Dendritic cell treated with granulocyte-macrophage colony-stimulating factor and Interleukin-4, amounts not matched to agents 40 ng/mL and 50 ng/mL, for 4 days (primary cell): Measurements from ENCODE around the gene DNM3.

Experiments
- H3K27ac Mint-ChIP-seq: one replicate; pipeline ENCODE4 v1.8.0; 2022; ENCODE audit warnings: mild to moderate bottlenecking, mixed read lengths
- H3K27me3 Mint-ChIP-seq: one replicate; pipeline ENCODE4 v1.8.0; 2022; ENCODE audit warnings: mild to moderate bottlenecking, mixed read lengths
- H3K36me3 Mint-ChIP-seq: one replicate; pipeline ENCODE4 v1.8.0; 2022; ENCODE audit warnings: low read depth, mixed read lengths
- H3K4me1 Mint-ChIP-seq: one replicate; pipeline ENCODE4 v1.8.0; 2022; ENCODE audit warnings: low read depth, mixed read lengths
- H3K4me3 Mint-ChIP-seq: one replicate; pipeline ENCODE4 v1.8.0; 2022; ENCODE audit warnings: mild to moderate bottlenecking, moderate library complexity, mixed read lengths
- H3K9me3 Mint-ChIP-seq: one replicate; pipeline ENCODE4 v1.8.0; 2022; ENCODE audit warnings: mixed read lengths
- intact Hi-C: fragments of 100-400 bp; cut with micrococcal nuclease; formaldehyde crosslinking; loops from one replicate; pipeline ENCODE4 v1.15.0; 2022

Gene DNM3

DNA sequence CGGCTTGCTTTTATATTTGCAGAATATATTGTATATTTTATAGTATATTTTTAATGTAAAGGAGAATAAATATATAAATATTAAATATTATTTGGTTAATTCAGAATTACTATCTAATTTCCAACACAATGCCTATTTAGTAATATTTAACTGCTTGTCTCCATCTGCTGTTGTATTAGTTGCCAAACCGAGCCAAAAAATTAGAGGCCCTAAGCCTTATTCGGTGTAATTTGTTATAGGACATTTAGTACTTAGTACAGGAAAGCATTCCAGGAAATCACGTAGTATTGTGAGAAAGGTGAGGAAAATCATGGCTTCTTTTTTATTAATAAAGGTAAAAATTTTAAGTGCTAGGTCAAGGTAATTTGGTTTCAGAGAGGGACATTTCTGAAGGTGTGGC lies 93.8 kb downstream of the DNM3 start:
- no peaks in the 10 kb centered on the region for H3K4me1 Mint-ChIP-seq

DNA sequence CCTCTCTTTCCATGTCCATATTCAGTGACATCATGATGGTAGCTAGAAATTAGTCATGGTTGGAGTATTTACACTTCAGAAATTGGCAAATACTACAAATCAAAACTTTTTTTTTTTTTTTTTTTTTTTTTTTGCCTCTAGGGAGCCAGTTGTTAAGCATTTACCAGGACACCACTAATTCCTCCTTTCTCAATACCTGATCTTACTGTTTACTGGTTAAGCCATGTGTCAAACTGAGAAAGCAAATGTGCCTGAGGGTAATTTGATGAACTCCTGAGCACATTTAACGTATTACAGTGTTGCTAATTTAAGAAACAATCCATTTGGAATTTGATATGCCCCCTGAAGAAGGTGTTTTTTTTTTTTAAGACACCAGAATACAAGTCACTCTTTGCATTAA lies 94.4 kb downstream of the DNM3 start:
- no peak overlapping the region for H3K27ac Mint-ChIP-seq
- no peaks in the 10 kb centered on the region for H3K9me3 Mint-ChIP-seq
- intact Hi-C loops = no loop called here
- no peaks in the 10 kb centered on the region for H3K4me1 Mint-ChIP-seq
- H3K36me3 Mint-ChIP-seq = no peaks in the 10 kb centered on the region
- H3K27me3 Mint-ChIP-seq = no peaks in the 10 kb centered on the region
- no peak overlapping the region for H3K4me3 Mint-ChIP-seq

More for the DNA sequence above, 93.8 kb downstream of the DNM3 start:
- intact Hi-C loops = no loop called here
- Mint-ChIP-seq H3K9me3 (no peaks in the 10 kb centered on the region), H3K4me3 (no peak overlapping the region), H3K27me3 (no peaks in the 10 kb centered on the region), H3K27ac (no peak overlapping the region), H3K36me3 (no peaks in the 10 kb centered on the region)

- no peak overlapping the region for H3K27ac Mint-ChIP-seq
- H3K27me3 Mint-ChIP-seq = no peaks in the 10 kb centered on the region
- no peaks in the 10 kb centered on the region for H3K9me3 Mint-ChIP-seq
- no peaks in the 10 kb centered on the region for H3K4me1 Mint-ChIP-seq
- intact Hi-C loops = no loop called here
- H3K36me3 Mint-ChIP-seq = no peaks in the 10 kb centered on the region
- H3K4me3 Mint-ChIP-seq = no peak overlapping the region
Observed at GRCh38 chr1:171937938-171938337, 96.6 kb downstream of the DNM3 start.

GRCh38 chr1:171939740-171940139 lies 98.4 kb downstream of the DNM3 start:
- Mint-ChIP-seq H3K4me1 (no peaks in the 10 kb centered on the region), H3K9me3 (no peaks in the 10 kb centered on the region), H3K27ac (no peak overlapping the region), H3K27me3 (no peaks in the 10 kb centered on the region), H3K4me3 (no peak overlapping the region), H3K36me3 (no peaks in the 10 kb centered on the region)
- intact Hi-C loops = no loop called here

GRCh38 chr1:171940368-171940767 lies 99.1 kb downstream of the DNM3 start:
- no peaks in the 10 kb centered on the region for H3K27me3 Mint-ChIP-seq
- H3K27ac Mint-ChIP-seq = no peak overlapping the region
- no peak overlapping the region for H3K4me3 Mint-ChIP-seq
- no peaks in the 10 kb centered on the region for H3K36me3 Mint-ChIP-seq
- intact Hi-C loops = no loop called here
- no peaks in the 10 kb centered on the region for H3K4me1 Mint-ChIP-seq
- H3K9me3 Mint-ChIP-seq = no peaks in the 10 kb centered on the region

DNA sequence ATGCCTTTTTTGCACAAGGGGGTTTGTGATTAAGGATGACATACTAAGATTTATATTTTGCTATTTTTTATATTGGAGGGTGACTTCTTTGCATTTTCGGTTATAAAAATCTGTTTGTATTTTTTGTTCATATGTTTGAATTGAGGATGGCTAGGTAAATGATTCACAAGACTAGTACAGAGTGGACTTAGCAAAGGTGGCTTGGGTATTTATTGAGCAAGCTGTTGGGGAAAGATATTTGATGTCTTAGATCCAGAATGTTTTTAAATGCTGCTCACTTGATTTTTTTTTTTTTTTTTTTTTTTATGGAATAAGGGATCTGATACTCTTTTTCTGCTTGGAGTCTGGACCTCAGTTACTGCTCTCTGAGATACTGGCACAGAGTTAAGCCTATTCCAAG lies 100.6 kb downstream of the DNM3 start:
- H3K27me3 Mint-ChIP-seq = no peaks in the 10 kb centered on the region
- no peak overlapping the region for H3K27ac Mint-ChIP-seq
- H3K4me3 Mint-ChIP-seq = no peak overlapping the region
- H3K9me3 Mint-ChIP-seq = no peaks in the 10 kb centered on the region
- no peaks in the 10 kb centered on the region for H3K36me3 Mint-ChIP-seq
- H3K4me1 Mint-ChIP-seq = no peaks in the 10 kb centered on the region
- intact Hi-C loops = no loop called here

GRCh38 chr1:171943973-171944561 lies 102.8 kb downstream of the DNM3 start:
- intact Hi-C loops = no loop called here
- no peak overlapping the region for H3K4me3 Mint-ChIP-seq
- no peaks in the 10 kb centered on the region for H3K36me3 Mint-ChIP-seq
- H3K4me1 Mint-ChIP-seq = no peaks in the 10 kb centered on the region
- no peaks in the 10 kb centered on the region for H3K9me3 Mint-ChIP-seq
- no peaks in the 10 kb centered on the region for H3K27me3 Mint-ChIP-seq
- no peak overlapping the region for H3K27ac Mint-ChIP-seq

- intact Hi-C loops = no loop called here
- no peak overlapping the region for H3K4me3 Mint-ChIP-seq
- H3K36me3 Mint-ChIP-seq = no peaks in the 10 kb centered on the region
- no peak overlapping the region for H3K27ac Mint-ChIP-seq
- H3K9me3 Mint-ChIP-seq = no peaks in the 10 kb centered on the region
- H3K27me3 Mint-ChIP-seq = no peaks in the 10 kb centered on the region
- no peaks in the 10 kb centered on the region for H3K4me1 Mint-ChIP-seq
Observed at GRCh38 chr1:171948511-171948910, 107.2 kb downstream of the DNM3 start.

DNA sequence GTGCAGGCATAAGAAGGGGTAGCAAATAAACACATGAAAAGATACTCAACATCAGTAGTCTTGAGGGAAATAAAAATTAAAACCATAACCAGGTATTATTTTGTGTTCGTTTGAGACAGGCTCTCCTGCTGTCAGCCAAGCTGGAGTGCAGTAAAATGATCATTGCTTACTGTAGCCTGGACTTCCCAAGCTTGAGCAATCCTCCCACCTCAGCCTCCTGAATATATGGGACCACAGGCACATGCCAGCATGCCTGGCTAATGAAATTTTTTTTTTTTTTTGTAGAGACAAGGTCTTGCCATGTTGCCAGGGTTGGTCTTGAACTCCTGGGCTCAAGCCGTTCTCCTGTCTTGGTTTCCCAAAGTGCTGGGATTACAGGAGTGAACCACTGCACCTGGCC lies 108.0 kb downstream of the DNM3 start:
- no peak overlapping the region for H3K4me3 Mint-ChIP-seq
- no peaks in the 10 kb centered on the region for H3K27me3 Mint-ChIP-seq
- no peak overlapping the region for H3K27ac Mint-ChIP-seq
- H3K36me3 Mint-ChIP-seq = no peaks in the 10 kb centered on the region
- intact Hi-C loops = no loop called here
- H3K9me3 Mint-ChIP-seq = no peaks in the 10 kb centered on the region
- H3K4me1 Mint-ChIP-seq = no peaks in the 10 kb centered on the region

DNA sequence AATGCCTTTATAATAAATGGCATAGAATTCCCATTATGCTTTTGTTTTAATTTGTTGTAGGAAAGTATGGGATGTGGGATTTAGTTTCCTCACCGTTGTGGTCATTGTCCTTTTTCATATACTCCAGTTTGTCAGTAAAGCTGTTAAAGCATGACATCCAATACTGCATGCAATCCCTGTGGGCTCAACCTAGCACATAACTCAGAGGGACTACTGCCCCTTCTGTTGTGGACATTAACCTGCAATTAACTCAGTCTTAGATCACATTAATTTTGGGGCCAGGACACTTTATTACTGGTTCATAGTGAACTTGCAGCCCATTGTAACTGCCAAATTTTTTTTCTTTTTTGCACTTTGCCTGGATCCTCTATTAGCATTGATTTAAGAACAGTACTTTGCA lies 112.5 kb downstream of the DNM3 start:
- intact Hi-C loops = no loop called here
- no peaks in the 10 kb centered on the region for H3K9me3 Mint-ChIP-seq
- H3K4me1 Mint-ChIP-seq = no peaks in the 10 kb centered on the region
- H3K36me3 Mint-ChIP-seq = no peaks in the 10 kb centered on the region
- no peaks in the 10 kb centered on the region for H3K27me3 Mint-ChIP-seq
- H3K4me3 Mint-ChIP-seq = no peak overlapping the region
- H3K27ac Mint-ChIP-seq = no peak overlapping the region

DNA sequence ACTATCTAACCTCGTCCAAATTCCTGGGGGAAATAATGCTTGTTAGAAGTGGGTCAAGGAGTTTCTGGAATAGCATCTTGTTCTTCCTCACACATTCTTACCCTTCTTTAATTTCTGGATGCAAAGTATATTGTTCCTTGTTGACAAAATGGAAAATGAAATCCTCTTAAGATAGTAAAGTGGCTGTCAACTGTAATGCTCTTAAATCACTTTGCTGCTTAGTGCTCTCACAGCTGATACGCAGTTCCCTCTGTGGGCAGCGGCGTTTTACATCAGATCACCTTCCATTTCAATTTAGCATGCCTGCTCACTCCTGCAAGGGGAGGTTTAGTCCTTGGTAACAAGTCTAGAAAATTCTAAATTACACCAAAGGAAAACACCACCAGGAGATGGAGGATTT lies 113.1 kb downstream of the DNM3 start:
- no peaks in the 10 kb centered on the region for H3K4me1 Mint-ChIP-seq
- H3K4me3 Mint-ChIP-seq = no peak overlapping the region
- no peak overlapping the region for H3K27ac Mint-ChIP-seq
- intact Hi-C loops = no loop called here
- no peaks in the 10 kb centered on the region for H3K27me3 Mint-ChIP-seq
- no peaks in the 10 kb centered on the region for H3K36me3 Mint-ChIP-seq
- H3K9me3 Mint-ChIP-seq = no peaks in the 10 kb centered on the region

GRCh38 chr1:171961861-171962260 lies 120.6 kb downstream of the DNM3 start:
- Mint-ChIP-seq H3K27me3 (no peaks in the 10 kb centered on the region), H3K4me3 (no peak overlapping the region), H3K9me3 (no peaks in the 10 kb centered on the region)

DNA sequence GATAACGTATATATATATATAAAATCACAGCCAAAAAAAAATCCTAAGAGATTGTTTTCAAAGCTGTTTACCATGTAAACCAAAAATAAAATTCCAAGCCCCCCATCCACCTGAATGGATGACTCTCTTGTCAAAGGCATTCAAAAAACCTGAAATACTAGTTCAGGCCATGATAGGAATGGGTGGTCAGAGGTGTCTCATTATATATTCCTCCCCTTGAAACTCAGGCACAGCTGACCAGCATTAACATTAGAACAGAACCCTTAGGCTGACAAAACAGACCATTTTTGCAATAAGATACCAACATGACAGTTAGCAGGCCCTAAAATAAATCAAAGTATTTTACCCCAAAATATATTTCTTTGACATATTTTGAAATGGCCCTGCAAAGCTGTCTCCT lies 122.5 kb downstream of the DNM3 start:
- Mint-ChIP-seq H3K27me3 (no peaks in the 10 kb centered on the region), H3K4me3 (no peak overlapping the region), H3K4me1 (no peaks in the 10 kb centered on the region), H3K36me3 (no peaks in the 10 kb centered on the region), H3K9me3 (no peaks in the 10 kb centered on the region), H3K27ac (no peak overlapping the region)
- intact Hi-C loops = no loop called here

More at GRCh38 chr1:171961861-171962260, 120.6 kb downstream of the DNM3 start:
- Mint-ChIP-seq H3K27ac (no peak overlapping the region), H3K36me3 (no peaks in the 10 kb centered on the region), H3K4me1 (no peaks in the 10 kb centered on the region)
- intact Hi-C loops = no loop called here

DNA sequence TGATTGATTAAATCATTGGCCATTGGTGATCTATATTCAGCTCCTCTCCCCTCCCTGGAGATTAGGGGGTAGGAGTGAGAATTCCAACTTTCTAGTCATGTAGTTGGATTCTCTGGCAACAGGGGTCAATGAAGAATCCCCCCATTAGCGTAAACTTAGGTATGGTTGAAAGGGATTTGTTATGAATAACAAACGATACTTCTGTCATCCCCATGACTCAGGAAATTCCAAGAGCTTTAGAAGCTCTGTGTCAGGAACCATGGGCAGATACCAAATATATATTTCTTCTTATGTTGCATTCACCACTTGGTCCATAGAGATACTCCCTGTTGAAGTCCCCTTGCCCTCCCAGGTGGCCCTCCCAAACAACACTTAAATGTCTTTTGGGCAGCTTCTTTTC lies 124.5 kb downstream of the DNM3 start:
- Mint-ChIP-seq H3K4me1 (no peaks in the 10 kb centered on the region), H3K27ac (no peak overlapping the region), H3K9me3 (no peaks in the 10 kb centered on the region), H3K4me3 (no peak overlapping the region), H3K36me3 (no peaks in the 10 kb centered on the region), H3K27me3 (no peaks in the 10 kb centered on the region)
- intact Hi-C loops = no loop called here

DNA sequence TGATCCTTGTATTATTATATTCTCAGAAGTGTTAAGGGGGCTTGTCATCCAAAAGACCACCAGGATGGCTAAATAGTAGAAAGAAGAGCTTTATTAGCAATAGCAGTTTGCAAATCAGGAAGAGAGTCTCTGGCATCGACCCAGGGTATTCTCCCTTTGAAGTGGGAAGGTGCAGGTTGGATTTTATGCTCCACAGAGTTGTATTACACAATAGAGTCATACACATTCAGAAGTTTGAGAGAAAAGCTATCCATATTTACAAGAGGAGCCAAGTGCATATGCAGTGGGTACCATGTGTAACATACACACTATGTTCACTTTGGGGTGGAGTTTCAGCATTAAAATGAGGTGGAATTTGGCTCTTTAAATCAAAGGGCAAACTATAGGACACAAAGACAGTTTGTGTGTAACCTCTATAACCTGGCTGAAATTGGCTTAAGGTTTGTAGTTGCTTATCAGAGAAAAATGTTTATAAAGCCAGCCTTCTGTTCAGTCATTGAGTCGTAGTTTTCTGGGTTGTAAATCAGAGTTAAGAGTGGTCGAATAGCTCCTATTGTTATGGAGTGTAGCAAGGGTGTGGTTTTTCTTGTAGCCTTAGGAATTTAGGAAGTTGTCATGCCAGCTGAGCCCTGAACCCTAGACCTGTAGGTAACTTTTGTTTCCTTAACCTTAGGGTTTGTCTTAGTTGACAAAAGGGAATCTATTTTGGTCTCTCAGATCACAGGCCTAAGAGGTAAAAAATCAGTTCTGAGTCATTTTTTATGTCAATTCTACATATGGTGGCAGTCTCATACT lies 125.3 kb downstream of the DNM3 start:
- no peaks in the 10 kb centered on the region for H3K36me3 Mint-ChIP-seq
- no peaks in the 10 kb centered on the region for H3K27me3 Mint-ChIP-seq
- H3K4me1 Mint-ChIP-seq = no peaks in the 10 kb centered on the region
- no peak overlapping the region for H3K27ac Mint-ChIP-seq
- H3K4me3 Mint-ChIP-seq = no peak overlapping the region
- no peaks in the 10 kb centered on the region for H3K9me3 Mint-ChIP-seq
- intact Hi-C loops = no loop called here
